ENCODE measurements around the gene POGLUT2.
A peak's percentile ranks its signal among the peaks of the same experiment; 100 is the strongest.

Gene POGLUT2

DNA sequence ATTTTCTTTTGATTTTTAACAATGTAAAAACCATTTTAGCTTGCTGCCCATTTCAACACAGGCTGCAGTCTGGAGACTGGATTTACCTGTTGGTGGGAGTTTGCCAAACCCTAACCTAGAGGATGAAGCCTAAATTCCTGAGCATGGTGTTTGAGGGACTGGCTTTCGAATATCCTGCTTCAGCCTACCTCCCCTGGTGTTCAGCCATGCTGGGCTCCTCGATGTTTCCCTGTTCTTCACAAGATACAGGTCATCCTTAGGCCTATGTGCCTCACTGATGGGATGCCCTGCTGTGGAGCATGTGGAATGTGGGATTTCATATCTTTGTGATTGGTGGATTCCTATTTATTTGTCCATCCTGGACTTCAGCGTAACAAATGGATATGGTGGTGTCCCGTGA is 26.6 kb upstream of the POGLUT2 start:
- TF ChIP-seq CTCF (IDR thresholded peaks at IDR 0.05; ENCODE audit: low read depth, low read length, missing control alignments) = no peak
- DNase-seq (ENCODE audit: low read depth) = no peak
- H3K4me3 ChIP-seq (ENCODE audit: low read depth, low read length) = no peak overlapping the region
- in situ Hi-C loops (cut with HindIII; ENCODE audit: low sequenced_read_pairs) = no loop called here

DNA sequence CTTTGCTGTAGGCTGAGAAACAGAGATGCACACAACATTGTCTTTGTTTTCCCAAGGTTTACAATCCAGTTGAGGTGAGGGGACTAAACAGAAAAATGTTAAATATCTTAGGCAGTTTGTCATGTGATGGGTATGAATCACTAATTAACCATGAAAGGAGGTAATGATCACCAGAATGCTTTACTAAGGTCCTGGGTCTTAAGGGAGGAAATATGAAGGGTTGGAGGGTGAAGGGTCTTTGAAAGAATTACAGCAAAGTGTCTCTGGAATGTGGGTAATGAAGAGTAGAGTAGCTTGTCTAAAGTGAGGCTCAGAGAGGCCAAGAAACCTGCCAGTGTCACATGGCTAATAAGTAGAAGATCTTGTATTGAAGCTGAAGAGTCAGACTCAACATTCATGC is 19.1 kb upstream of the POGLUT2 start:
- peak; percentile 33 for DNase-seq (ENCODE audit: low read depth)
- in situ Hi-C loops (cut with HindIII; ENCODE audit: low sequenced_read_pairs) = no loop called here
- H3K4me3 ChIP-seq (ENCODE audit: low read depth, low read length) = no peak overlapping the region
- TF ChIP-seq CTCF (IDR thresholded peaks at IDR 0.05; ENCODE audit: low read depth, low read length, missing control alignments) = no peak

GRCh38 chr13:102817241-102817640 is 18.5 kb upstream of the POGLUT2 start:
- no peak for DNase-seq (ENCODE audit: low read depth)
- in situ Hi-C loops (cut with HindIII; ENCODE audit: low sequenced_read_pairs) = no loop called here
- TF ChIP-seq CTCF (IDR thresholded peaks at IDR 0.05; ENCODE audit: low read depth, low read length, missing control alignments) = no peak
- H3K4me3 ChIP-seq (ENCODE audit: low read depth, low read length) = no peak overlapping the region

DNA sequence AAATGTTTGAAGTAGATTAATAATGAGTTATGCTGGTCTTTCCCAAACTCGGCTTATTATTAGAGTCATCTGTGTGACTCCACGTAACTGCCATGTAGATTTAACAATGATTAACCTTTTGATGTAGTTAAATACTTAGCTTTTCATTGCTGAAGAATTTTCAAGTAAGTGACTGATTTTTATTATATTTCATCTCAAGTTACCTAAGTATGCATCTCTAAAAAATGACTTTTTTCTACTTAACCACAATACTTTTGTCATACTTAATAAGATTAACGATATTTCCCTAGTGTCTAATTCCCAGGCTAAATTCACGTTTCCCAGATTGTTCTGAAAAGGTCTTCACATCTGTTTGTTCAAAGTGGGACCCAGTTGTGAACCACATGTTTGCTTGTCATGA is 17.9 kb upstream of the POGLUT2 start:
- no peak for DNase-seq (ENCODE audit: low read depth)
- H3K4me3 ChIP-seq (ENCODE audit: low read depth, low read length) = no peak overlapping the region
- in situ Hi-C loops (cut with HindIII; ENCODE audit: low sequenced_read_pairs) = no loop called here

GRCh38 chr13:102815788-102816187 is 17.0 kb upstream of the POGLUT2 start:
- TF ChIP-seq CTCF (IDR thresholded peaks at IDR 0.05; ENCODE audit: low read depth, low read length, missing control alignments) = no peak
- in situ Hi-C loops (cut with HindIII; ENCODE audit: low sequenced_read_pairs) = no loop called here
- no peak overlapping the region for H3K4me3 ChIP-seq (ENCODE audit: low read depth, low read length)
- DNase-seq (ENCODE audit: low read depth) = no peak

More for the DNA sequence above, 17.9 kb upstream of the POGLUT2 start:
- no peak for TF ChIP-seq CTCF (IDR thresholded peaks at IDR 0.05; ENCODE audit: low read depth, low read length, missing control alignments)

- no peak for DNase-seq (ENCODE audit: low read depth)
- no peak overlapping the region for H3K4me3 ChIP-seq (ENCODE audit: low read depth, low read length)
- no peak for TF ChIP-seq CTCF (IDR thresholded peaks at IDR 0.05; ENCODE audit: low read depth, low read length, missing control alignments)
- in situ Hi-C loops (cut with HindIII; ENCODE audit: low sequenced_read_pairs) = no loop called here
Observed at GRCh38 chr13:102814793-102815192, 16.0 kb upstream of the POGLUT2 start.

Measured in astrocyte of the cerebellum (primary cell).